IMR-90 (cell line): ENCODE results near the gene UBE2K. TPM values are rescaled to one million over a fixed set of nuclear protein-coding genes. Genes with fewer than 3 reads are reported as not detected.
"Not testable (repeated sequence)": the region's sequence is repeated elsewhere in the genome, so short reads cannot be mapped to it uniquely, and the experiment has no call there.

ENCODE experiments used
- ATAC-seq: fragments of 200-7000 bp; cut with Tn5 transposase; 2 replicates; pipeline ENCODE4 v1.9.1; 2020; ENCODE audit warnings: low read depth, mild to moderate bottlenecking, moderate library complexity
- BruUV-seq: library from RNA; stranded (reverse); fragments of 400-500 nt; replicated peaks from 2 replicates; lab custom pipeline; 2021; lab: Mats Ljungman, UMichigan
- CTCF ChIA-PET: fragments of 300-600 bp; formaldehyde crosslinking; extraction: SDS; loops from one replicate; lab custom pipeline; 2021; ENCODE audit warnings: antibody characterized with exemption; lab: Yijun Ruan, JAX
- POLR2A ChIA-PET: fragments of 300-600 bp; sonication (Branson Sonifier 250); formaldehyde crosslinking; loops from one replicate; lab custom pipeline; 2022; ENCODE audit warnings: antibody characterized with exemption; ENCODE audit not compliant: unreplicated experiment; lab: Charles Lee
- DNase-seq: peaks from one replicate; pipeline ENCODE4 v3.0.0; 2013
- H2AFZ ChIP-seq: replicated peaks from 2 replicates; pipeline ENCODE3; 2013; ENCODE audit warnings: low read length, mild to moderate bottlenecking; ENCODE audit not compliant: poor library complexity
- H2AK5ac ChIP-seq: 2 replicates; pipeline ENCODE4 v1.6.1; 2013; ENCODE audit warnings: low read depth, low read length, inconsistent platforms
- H2AK9ac ChIP-seq: replicated peaks from 2 replicates; pipeline ENCODE3; 2013; ENCODE audit warnings: mild to moderate bottlenecking, low read depth, low read length, moderate library complexity; ENCODE audit not compliant: poor library complexity
- H2BK120ac ChIP-seq: 2 replicates; pipeline ENCODE4 v1.6.1; 2013; ENCODE audit warnings: low read depth, low read length, inconsistent platforms
- H2BK15ac ChIP-seq: 3 replicates; pipeline ENCODE4 v1.6.1; 2013; ENCODE audit warnings: low read depth, low read length, inconsistent platforms
- H2BK20ac ChIP-seq: 2 replicates; pipeline ENCODE4 v1.6.1; 2013; ENCODE audit warnings: low read depth, mild to moderate bottlenecking, inconsistent platforms, low read length, moderate library complexity
- H2BK5ac ChIP-seq: 2 replicates; pipeline ENCODE4 v1.6.1; 2013; ENCODE audit warnings: mild to moderate bottlenecking, low read depth, low read length, inconsistent platforms; ENCODE audit not compliant: poor library complexity, severe bottlenecking
- H3K14ac ChIP-seq: replicated peaks from 2 replicates; pipeline ENCODE4 v1.6.1; 2013; ENCODE audit warnings: low read depth, low read length, inconsistent platforms
- H3K18ac ChIP-seq: 2 replicates; pipeline ENCODE4 v1.6.1; 2013; ENCODE audit warnings: low read depth, low read length, control low read depth
- H3K23ac ChIP-seq: 2 replicates; pipeline ENCODE4 v1.6.1; 2013; ENCODE audit warnings: low read depth, low read length, inconsistent platforms
- H3K27ac ChIP-seq: 2 replicates; pipeline ENCODE4 v1.5.1; 2013; ENCODE audit warnings: mild to moderate bottlenecking, control low read depth, low read length; ENCODE audit not compliant: insufficient read depth
- H3K27me3 ChIP-seq: 2 replicates; pipeline ENCODE4 v1.6.1; 2013; ENCODE audit warnings: low read length; ENCODE audit not compliant: control insufficient read depth, insufficient read depth
- H3K36me3 ChIP-seq: 2 replicates; pipeline ENCODE4 v1.6.1; 2013; ENCODE audit warnings: low read length, mixed read lengths; ENCODE audit not compliant: control insufficient read depth, insufficient read depth
- H3K4ac ChIP-seq: 2 replicates; pipeline ENCODE4 v1.6.1; 2013; ENCODE audit warnings: low read depth, low read length, inconsistent platforms
- H3K4me1 ChIP-seq: 2 replicates; pipeline ENCODE4 v1.6.1; 2013; ENCODE audit warnings: low read length, mixed read lengths; ENCODE audit not compliant: control insufficient read depth, insufficient read depth
- H3K4me2 ChIP-seq: 2 replicates; pipeline ENCODE4 v1.6.1; 2013; ENCODE audit warnings: low read depth, mild to moderate bottlenecking, control low read depth, low read length, moderate library complexity
- H3K4me3 ChIP-seq: 2 replicates; pipeline ENCODE4 v1.5.1; 2013; ENCODE audit warnings: low read depth, mild to moderate bottlenecking, control low read depth, low read length, moderate library complexity; ENCODE audit not compliant: insufficient read depth
- H3K56ac ChIP-seq: 2 replicates; pipeline ENCODE4 v1.6.1; 2013; ENCODE audit warnings: low read length, inconsistent platforms; ENCODE audit not compliant: insufficient read depth; ENCODE audit errors: extremely low read depth
- H3K79me1 ChIP-seq, 2 experiments: 2 replicates each; pipeline ENCODE4 v1.6.1; 2013; ENCODE audit warnings: low read length in 2 of 2, inconsistent platforms in 1 of 2, low read depth in 1 of 2
- H3K9ac ChIP-seq: 2 replicates; pipeline ENCODE4 v1.6.1; 2013; ENCODE audit warnings: low read depth, low read length, control low read depth
- H3K9me1 ChIP-seq: 2 replicates; pipeline ENCODE4 v1.6.1; 2013; ENCODE audit warnings: low read length, inconsistent platforms; ENCODE audit not compliant: insufficient read depth
- H3K9me3 ChIP-seq: 2 replicates; pipeline ENCODE4 v1.6.1; 2013; ENCODE audit warnings: low read length; ENCODE audit not compliant: control insufficient read depth, insufficient read depth
- H4K20me1 ChIP-seq: 2 replicates; pipeline ENCODE4 v1.6.1; 2013; ENCODE audit warnings: low read length, inconsistent platforms; ENCODE audit not compliant: insufficient read depth
- H4K5ac ChIP-seq: 2 replicates; pipeline ENCODE4 v1.6.1; 2013; ENCODE audit warnings: mild to moderate bottlenecking, low read depth, low read length, control low read depth
- H4K8ac ChIP-seq, 2 experiments: 2 replicates each; pipeline ENCODE4 v1.6.1; 2013; ENCODE audit warnings: low read depth in 2 of 2, low read length in 2 of 2, control low read depth in 1 of 2, inconsistent platforms in 1 of 2
- H4K91ac ChIP-seq: 2 replicates; pipeline ENCODE4 v1.6.1; 2013; ENCODE audit warnings: low read depth, low read length, inconsistent platforms; ENCODE audit not compliant: insufficient read depth
- WGBS, 2 experiments: methylation state at CpG; one replicate each; pipeline versions ENCODE4 v1.1.5 to v1.1.7; 2013; ENCODE audit warnings: missing lambda C conversion rate in 2 of 2; ENCODE audit not compliant: insufficient read length in 1 of 2; ENCODE audit errors: extremely low coverage in 2 of 2; 5-methylcytosine and 5-hydroxymethylcytosine counted together
- dilution Hi-C: fragments of 300-500 bp; cut with HindIII; formaldehyde crosslinking; loops from one replicate; pipeline ENCODE4 v1.14.3; 2018; ENCODE audit warnings: low sequenced_read_pairs; ENCODE audit not compliant: unreplicated experiment
- in situ Hi-C: fragments of 300-500 bp; cut with MboI; formaldehyde crosslinking; loops from 3 replicates; pipeline ENCODE4 v1.14.3; 2019; ENCODE audit warnings: low sequenced_read_pairs, inconsistent platforms, mixed read lengths
- intact Hi-C: fragments of 100-400 bp; cut with micrococcal nuclease; formaldehyde crosslinking; loops from 2 replicates; pipeline ENCODE4 v1.10.0; 2022
- polyA plus RNA-seq, 3 experiments: library from polyadenylated mRNA; depleted of rRNA; stranded (reverse); fragments of >200 nt; gene quantifications; 2 replicates each; pipeline ENCODE4 v1.2.3, GENCODE V29; 2012; ENCODE audit warnings: low replicate concordance in 1 of 3
- total RNA-seq: library from RNA; depleted of rRNA; stranded (reverse); fragments of >200 nt; gene quantifications from 2 replicates; pipeline ENCODE4 v1.2.3, GENCODE V29; 2012

Gene UBE2K
- total and polyA plus RNA-seq, 2 of the 4 experiments (the other 2 are of a cell fraction): 17.7 to 44.8 TPM

DNA sequence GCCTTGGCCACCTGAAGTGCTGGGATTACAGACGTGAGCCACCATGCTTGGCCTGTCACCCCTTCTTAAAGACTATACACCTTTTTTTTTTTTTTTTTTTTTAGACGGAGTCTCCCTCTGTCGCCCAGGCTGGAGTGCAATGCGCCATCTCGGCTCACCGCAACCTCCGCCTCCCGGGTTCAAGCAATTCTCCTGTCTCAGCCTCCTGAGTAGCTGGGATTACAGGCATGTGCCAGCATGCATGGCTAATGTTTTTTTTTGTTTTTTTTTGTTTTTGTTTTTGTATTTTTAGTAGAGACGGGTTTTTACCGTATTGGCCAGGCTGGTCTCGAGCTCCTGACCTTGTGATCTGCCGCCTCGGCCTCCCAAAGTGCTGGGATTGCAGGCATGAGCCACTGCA, 6.9 kb downstream of the UBE2K start:
- H3K27me3 ChIP-seq, H3K4me3 ChIP-seq, H3K4me2 ChIP-seq, H2BK120ac ChIP-seq, H2BK5ac ChIP-seq, H4K5ac ChIP-seq, H4K8ac ChIP-seq, dilution Hi-C loops, in situ Hi-C loops, H3K9me3 ChIP-seq, POLR2A ChIA-PET, H3K14ac ChIP-seq, BruUV-seq, H3K4ac ChIP-seq, DNase-seq, H2AK9ac ChIP-seq, H3K27ac ChIP-seq, H2AFZ ChIP-seq, H3K9ac ChIP-seq, H2BK20ac ChIP-seq, intact Hi-C loops, H2BK15ac ChIP-seq, H3K4me1 ChIP-seq, H3K18ac ChIP-seq, CTCF ChIA-PET, H3K9me1 ChIP-seq, H3K23ac ChIP-seq, H3K56ac ChIP-seq, ATAC-seq, H2AK5ac ChIP-seq, H4K91ac ChIP-seq, H3K36me3 ChIP-seq: not testable (repeated sequence)
- H3K79me1 ChIP-seq: peaks cover 0 to 15% of the 10 kb centered on the region in 2 experiments; a peak in 2 of 4 replicates
- no CpG with 5 or more reads among the region's 13 CpGs for WGBS, 2 experiments
- peaks cover 90% of the 10 kb centered on the region for H4K20me1 ChIP-seq
